Mesodermal cell (in vitro differentiated cells): Measurements from ENCODE around the gene HAND1.

Source experiments
- H3K27ac ChIP-seq: 2 replicates; pipeline ENCODE4 v1.7.0; 2013; ENCODE audit warnings: mild to moderate bottlenecking, low read depth, low read length, moderate library complexity; ENCODE audit not compliant: severe bottlenecking
- H3K36me3 ChIP-seq: 2 replicates; pipeline ENCODE4 v1.7.1; 2013; ENCODE audit warnings: mild to moderate bottlenecking, low read length, moderate library complexity; ENCODE audit not compliant: control insufficient read depth, insufficient read depth
- H3K4me1 ChIP-seq: one replicate; pipeline ENCODE4 v1.7.1; 2013; ENCODE audit warnings: mild to moderate bottlenecking, low read length; ENCODE audit not compliant: insufficient read depth, control insufficient read depth, poor library complexity, severe bottlenecking
- H3K4me3 ChIP-seq: 2 replicates; pipeline ENCODE4 v1.7.0; 2013; ENCODE audit warnings: low read length, control low read depth, mild to moderate bottlenecking; ENCODE audit not compliant: insufficient read depth, poor library complexity, severe bottlenecking; ENCODE audit errors: extremely low read depth
- H3K9me3 ChIP-seq: 2 replicates; pipeline ENCODE4 v1.7.1; 2013; ENCODE audit warnings: mild to moderate bottlenecking, low read length, moderate library complexity; ENCODE audit not compliant: control insufficient read depth
- WGBS, 2 experiments: methylation state at CpG; one replicate each; pipeline ENCODE4 v1.1.5; 2013; ENCODE audit warnings: missing lambda C conversion rate in 2 of 2; ENCODE audit not compliant: insufficient coverage in 2 of 2; 5-methylcytosine and 5-hydroxymethylcytosine counted together

The HAND1 gene

DNA sequence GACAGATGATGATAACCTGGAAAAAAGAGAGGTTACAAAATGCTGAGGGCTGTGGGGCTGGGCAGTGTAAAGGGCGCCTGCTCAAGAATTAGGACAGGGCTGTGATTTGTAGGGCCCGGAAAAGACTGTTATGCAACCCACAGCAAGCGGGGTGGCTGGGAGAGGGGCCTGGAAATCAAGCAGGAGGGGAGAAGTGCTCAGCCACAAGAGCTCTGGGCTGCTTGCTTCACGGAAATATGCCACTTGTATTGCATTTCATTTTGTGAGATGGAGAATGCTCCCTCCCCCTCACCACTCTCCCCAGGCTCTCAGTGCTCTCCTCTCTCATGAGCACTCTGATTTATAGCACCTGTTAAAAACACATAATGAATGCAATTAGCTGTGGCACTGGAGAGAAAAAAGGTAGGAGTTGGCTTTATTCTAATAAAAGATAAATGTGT, 8.4 kb upstream of the HAND1 start:
- H3K36me3 ChIP-seq: no peaks in the 10 kb centered on the region
- peaks cover 42% of the 10 kb centered on the region for H3K4me1 ChIP-seq
- WGBS, 2 experiments: 11 to 13% methylated on average over 3 of the region's 4 CpGs
- no peaks in the 10 kb centered on the region for H3K9me3 ChIP-seq
- H3K27ac ChIP-seq: peak overlapping the region; percentile 63
- no peak overlapping the region for H3K4me3 ChIP-seq

DNA sequence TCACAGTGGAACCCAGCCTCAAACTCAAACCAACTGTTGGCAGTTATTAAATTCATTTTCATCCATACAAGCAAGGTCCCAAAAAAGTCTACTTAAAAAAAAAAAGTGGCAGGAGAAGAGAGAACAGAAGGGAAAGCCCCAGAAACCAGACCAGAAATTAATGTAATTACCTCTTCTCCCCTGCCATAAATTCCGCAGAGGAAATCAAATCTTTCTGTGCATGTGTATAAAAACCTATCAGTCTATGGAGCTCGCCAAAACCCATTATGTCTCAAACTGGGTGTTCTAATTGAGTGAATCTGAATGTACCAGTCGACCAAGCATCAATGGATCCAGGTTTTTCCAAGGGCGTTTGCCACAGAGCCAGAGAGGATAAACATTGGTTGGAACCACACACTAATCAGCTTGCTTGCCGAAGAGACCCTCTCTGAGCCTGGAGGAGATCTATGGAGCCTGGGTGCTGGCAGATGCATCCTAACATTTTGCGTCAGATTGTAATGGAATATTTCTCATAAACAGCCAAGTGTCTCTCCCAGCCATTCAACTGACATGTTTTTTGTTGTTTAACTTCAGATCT, 7.9 kb upstream of the HAND1 start:
- Histone ChIP-seq H3K9me3 (no peaks in the 10 kb centered on the region), H3K4me3 (no peak overlapping the region), H3K27ac (peak overlapping the region; percentile 63), H3K4me1 (peaks cover 47% of the 10 kb centered on the region), H3K36me3 (no peaks in the 10 kb centered on the region)
- WGBS, 2 experiments: 0 to 17% methylated on average over 3 of the region's 6 CpGs

DNA sequence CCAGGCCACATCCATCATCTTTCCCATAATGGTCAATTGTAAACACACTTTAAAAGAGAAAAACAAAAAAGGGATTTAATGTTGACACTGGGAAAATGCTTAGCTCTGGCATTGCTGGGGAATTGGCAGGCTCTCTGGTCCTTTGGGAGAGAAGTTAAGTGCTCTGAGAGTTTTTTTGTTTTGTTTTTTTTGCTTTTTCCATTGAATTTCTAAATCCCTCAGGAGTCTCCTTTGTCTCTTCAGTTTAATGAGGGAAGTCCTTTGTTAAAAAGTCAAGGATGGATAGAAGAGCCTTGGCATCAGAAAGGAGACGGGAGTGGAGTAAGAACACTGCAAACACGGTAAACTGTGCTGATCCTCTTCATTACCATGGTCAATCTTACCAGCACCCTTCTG, 7.1 kb upstream of the HAND1 start:
- Histone ChIP-seq H3K4me1 (peaks cover 54% of the 10 kb centered on the region), H3K36me3 (no peaks in the 10 kb centered on the region), H3K27ac (peak overlapping the region; percentile 63), H3K9me3 (no peaks in the 10 kb centered on the region), H3K4me3 (peak overlapping the region; percentile 82)
- whole genome bisulfite sequencing, 2 experiments: no CpG with 5 or more reads among the region's 2 CpGs

DNA sequence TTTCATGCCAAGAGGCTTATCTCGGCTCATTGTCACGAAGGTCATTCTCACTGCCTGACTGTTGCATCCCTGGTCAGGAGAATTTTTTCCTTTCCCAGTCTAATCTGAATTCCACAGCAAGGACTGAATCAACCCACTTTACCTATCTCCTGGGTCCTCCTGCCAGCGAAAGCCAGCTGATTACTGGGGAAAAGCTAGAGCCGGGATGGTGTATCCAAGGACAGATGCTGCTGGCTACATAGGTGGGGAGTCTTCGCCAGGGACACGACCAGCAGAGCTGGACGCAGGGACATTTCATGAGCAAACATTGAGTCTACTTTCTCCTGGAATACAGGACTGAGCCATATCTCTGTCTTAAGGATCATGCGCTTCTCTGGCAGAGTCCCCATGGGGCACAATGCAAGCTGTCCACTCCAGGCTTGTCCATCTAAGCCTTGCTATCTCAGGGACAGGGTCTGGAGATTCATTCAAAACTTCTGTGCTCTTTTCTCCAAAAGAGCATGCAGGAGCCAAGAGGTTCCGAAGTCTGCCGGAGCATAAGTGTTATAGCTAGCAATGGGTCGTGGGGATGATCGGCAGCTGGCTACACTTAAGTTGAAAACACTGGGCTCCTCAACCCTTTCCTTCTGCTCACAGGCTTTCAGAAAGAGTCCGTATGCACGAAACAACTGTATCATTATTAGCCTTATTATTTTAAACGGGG, 6.5 kb upstream of the HAND1 start:
- Histone ChIP-seq H3K36me3 (no peaks in the 10 kb centered on the region), H3K4me3 (peak overlapping the region; percentile 82), H3K27ac (peak overlapping the region; percentile 24), H3K9me3 (no peaks in the 10 kb centered on the region), H3K4me1 (peaks cover 60% of the 10 kb centered on the region)
- WGBS, 2 experiments: 2 to 3% methylated on average over 9 to 11 of the region's 15 CpGs

DNA sequence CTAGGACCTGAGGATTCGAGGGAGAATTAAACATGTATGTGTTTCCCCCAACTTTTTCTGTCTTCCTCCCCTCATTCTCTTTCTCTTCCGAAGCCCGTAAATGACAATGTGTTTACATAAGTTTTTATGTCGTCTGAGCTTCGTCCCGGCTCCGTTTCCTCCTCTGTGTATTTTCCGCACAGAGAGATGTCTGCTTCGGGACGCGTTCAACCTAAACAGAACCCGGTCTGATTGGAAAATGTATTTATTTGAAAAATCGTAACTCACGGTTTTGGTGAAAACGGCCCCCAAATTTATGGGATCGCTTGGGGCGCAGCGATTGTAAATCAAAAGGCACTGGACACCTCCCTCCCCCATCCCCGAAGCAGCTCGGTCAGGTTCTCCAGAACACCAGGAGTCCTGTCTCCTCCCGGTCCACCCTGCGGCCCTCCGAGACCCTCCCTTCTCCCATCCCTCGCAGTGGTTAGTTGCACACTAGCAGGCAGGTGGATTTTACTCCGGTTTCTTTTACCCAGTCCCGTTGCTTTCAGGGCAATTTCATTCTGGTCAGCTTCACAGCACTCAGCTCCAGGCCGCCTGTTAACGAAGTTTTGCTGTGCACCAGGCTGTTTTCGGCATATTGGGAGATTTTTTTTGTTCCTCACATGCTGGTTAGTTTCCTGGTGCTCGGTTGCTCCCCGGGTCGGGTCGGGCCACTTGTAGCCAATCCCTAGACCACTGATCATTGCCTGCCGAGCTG, 5.8 kb upstream of the HAND1 start:
- H3K4me3 ChIP-seq: peak overlapping the region; percentile 82
- H3K9me3 ChIP-seq: no peaks in the 10 kb centered on the region
- no peaks in the 10 kb centered on the region for H3K36me3 ChIP-seq
- H3K27ac ChIP-seq: peak overlapping the region; percentile 84
- 1 to 3% methylated on average over 20 to 29 of the region's 34 CpGs for WGBS, 2 experiments
- peaks cover 60% of the 10 kb centered on the region for H3K4me1 ChIP-seq

DNA sequence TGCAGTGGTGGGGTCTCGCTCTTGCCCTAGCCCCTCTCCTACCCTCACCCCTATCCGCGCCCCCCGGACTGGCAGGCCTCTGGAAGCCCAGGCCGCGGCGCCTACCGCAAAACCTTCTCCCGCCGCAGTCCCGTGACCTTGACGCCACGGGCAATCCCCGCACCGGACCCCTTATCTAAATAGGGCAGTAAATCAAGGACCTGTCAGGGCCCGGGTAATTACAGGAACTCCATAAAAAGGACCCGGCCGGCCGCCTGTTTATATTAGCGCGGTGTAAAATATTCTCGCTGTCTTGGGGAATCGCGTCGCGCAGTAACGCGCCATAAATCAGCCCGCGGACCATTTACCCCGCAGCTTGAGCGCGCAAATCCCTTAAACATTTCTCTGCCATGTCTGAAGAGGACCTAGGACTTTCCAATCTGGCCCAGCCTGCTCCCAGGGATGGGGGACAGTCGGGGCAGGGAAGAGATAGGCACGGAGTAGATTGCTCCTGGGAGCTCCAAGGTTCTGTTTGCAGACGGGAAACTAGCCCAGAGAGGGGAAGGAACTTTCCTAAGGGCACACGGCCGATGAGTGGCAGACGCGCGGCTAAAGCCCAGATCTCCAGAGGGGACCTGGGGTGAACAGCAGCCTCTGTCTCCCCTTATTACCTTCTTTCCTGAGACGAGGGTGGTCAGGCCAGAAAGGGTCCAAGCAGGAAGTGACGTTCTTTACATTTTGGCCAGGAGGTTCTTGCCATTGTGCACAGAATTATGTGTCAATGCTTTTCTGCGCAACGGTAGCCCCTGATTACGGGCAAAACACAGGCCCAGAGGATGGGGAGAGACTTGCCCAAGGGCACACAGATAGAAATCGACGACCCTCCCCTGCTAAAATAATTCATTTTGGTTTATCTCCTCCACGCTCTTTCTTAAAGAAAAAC, 4.8 kb upstream of the HAND1 start:
- WGBS, 2 experiments: 2 to 4% methylated on average over 35 to 44 of the region's 49 CpGs
- H3K4me3 ChIP-seq: peak overlapping the region; percentile 82

DNA sequence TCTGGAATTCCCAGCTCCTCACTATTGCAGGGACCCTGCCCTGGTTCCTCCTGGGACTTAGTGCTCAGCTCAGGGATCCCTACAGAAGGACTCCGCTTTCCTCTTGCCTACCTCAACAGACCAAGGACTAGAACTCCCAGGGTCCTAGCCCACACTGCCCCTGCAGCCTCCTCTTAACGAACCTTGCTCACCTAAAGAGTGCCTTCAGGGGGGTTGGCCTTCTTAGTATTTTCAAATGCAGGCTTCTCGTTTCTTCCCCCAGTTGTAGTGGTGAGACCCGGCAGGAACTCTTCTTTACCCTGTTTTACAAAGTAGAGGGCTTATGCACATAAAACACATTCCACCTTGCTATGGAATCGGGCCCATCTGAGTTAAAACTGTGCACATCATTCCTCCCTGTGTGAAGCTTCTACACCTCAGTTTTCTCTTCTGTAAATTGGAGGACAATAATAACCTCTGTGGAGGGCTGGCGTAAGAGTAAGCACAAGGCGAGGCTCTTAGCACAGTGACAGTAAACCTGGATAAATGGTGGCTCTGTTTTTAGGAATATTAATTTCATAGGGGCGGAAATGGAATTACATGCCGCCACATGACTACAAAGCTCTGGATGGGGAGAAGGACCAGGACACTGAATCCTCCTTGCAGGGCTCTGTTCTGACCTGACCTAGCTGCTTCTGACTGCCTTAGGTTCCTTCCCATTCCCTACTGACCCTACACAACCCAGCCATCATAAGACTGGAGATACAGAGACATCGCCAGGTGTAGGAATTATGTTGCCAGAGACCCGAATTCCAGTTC, 3.8 kb upstream of the HAND1 start:
- 12 to 15% methylated on average over 6 to 7 of the region's 11 CpGs for WGBS, 2 experiments
- H3K4me3 ChIP-seq: peak overlapping the region; percentile 82
- peaks cover 8% of the 10 kb centered on the region for H3K36me3 ChIP-seq
- H3K27ac ChIP-seq: peak overlapping the region; percentile 84
- no peaks in the 10 kb centered on the region for H3K9me3 ChIP-seq
- H3K4me1 ChIP-seq: peaks cover 54% of the 10 kb centered on the region

More for the DNA sequence above, 4.8 kb upstream of the HAND1 start:
- H3K27ac ChIP-seq: peak overlapping the region; percentile 84
- H3K4me1 ChIP-seq: peaks cover 60% of the 10 kb centered on the region
- peaks cover 2% of the 10 kb centered on the region for H3K36me3 ChIP-seq
- no peaks in the 10 kb centered on the region for H3K9me3 ChIP-seq

DNA sequence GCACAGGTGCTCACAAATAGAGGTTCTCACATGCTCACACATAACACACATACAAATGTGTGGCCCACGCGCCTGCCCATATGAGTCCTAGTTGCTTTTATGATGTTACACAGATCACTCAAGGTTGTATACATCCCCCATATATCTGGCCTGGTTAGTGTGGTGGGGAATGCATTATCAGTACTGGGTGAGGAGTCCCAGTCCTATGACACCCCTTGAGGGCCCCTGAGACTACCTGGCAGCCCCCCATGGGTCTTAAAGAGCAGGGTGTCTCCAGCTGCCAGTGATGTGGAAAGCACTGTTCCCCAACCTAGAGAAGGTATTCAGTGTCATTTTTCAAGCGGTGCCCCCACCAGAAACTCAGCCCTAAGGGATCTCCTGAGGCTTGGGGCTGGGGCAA, 2.8 kb upstream of the HAND1 start:
- H3K27ac ChIP-seq: peak overlapping the region; percentile 84
- H3K4me1 ChIP-seq: peaks cover 45% of the 10 kb centered on the region
- WGBS, 2 experiments: 0% methylated on average over 1 of the region's 3 CpGs
- no peaks in the 10 kb centered on the region for H3K9me3 ChIP-seq
- H3K36me3 ChIP-seq: peaks cover 17% of the 10 kb centered on the region
- peak overlapping the region; percentile 82 for H3K4me3 ChIP-seq

DNA sequence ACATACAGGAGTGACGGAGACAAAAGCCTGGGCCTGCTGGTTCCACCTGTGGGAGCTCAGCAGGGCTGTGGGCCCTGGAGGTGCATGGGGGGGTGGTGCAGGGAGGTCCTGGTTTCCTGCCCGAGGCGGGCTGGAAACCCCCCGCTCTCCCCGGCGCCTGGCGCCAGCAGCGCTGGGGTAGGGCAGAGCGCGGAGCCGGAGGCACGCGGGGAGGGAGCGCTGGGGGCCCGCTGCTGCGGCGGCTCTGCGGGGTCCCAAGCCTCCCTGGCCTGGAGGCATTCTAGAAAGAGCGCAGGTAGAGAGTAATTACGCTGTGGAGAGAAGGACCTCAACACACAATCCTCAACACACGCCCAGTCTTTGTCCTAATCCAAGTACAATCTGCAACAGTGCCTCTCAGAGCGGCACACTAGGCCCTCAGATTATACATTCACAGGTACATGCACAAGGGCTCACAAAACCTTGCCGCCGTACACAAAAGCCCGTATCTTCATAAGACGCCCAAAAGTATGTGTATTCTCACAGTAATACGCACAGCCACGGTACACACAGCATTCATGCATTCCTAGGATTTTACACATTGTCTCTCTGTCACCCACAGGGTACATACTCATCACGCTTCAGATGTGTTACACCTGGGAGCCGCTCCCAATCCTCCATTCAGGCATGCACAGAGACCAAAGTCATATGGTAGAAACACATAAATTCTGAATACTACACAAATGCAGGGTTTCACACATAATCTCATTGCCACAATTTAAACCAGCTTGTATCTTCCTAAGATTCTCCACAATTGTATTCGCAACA, 2.1 kb upstream of the HAND1 start:
- H3K9me3 ChIP-seq: no peaks in the 10 kb centered on the region
- peaks cover 40% of the 10 kb centered on the region for H3K4me1 ChIP-seq
- H3K36me3 ChIP-seq: peaks cover 24% of the 10 kb centered on the region
- WGBS, 2 experiments: 4 to 8% methylated on average over 14 to 24 of the region's 31 CpGs
- H3K27ac ChIP-seq: peak overlapping the region; percentile 84
- peak overlapping the region; percentile 82 for H3K4me3 ChIP-seq
